ENCODE measurements around the gene HMGB2.

HMGB2 gene

DNA sequence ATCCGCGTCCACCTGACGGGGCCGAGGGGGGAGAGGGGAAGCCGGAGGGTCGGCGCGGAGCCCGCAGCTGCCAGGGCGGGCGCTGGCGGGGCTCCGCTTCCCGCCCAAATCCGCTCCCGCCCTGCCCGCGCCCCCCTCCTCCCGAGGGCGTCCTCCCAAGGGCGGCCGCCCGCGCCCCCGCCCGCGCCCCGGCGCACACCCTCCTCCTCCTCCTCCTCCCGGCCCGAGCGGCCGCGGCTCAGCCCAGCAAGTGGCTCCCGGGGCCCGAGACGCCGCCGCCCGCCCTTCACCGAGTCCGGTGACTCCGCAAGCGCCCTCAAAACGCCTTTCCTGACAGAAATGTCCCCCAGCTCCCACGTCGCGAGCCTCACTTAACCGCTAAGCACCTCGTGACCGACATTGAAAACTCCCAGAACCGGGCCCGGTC, 487 bp downstream of the HMGB2 start:
- peak; percentile 24 to 37 for DNase-seq

DNA sequence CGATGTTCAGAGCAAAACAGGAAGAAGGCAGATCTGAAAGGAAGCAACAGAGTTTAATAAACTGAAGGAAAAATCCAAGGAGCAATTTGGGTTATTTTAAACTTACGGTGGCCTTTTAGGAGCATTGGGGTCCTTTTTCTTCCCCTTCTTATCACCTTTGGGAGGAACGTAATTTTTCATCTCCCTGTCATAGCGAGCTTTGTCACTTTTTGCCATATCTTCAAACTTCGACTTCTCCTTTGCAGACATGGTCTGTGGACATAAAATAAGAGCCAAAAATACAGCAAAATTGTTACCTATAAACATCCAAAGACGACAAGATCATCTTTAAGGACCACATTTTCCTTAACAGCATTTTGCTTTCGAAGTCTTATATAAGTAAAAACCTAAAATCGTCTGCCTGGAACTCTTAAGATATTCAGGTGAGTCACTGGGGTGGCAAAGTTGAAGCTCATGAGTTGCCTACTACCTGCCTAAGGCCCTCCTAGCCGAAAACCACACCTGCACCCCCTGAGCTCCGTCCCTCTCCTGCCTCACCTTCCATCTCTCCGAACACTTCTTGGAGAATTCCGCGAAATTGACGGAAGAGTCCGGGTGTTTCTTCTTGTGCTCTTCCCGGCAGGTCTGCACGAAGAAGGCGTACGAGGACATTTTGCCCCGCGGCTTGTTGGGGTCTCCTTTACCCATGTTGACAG, 1.0 kb downstream of the HMGB2 start:
- DNase-seq, result peak in 1 of 2 experiments; percentile 16

DNA sequence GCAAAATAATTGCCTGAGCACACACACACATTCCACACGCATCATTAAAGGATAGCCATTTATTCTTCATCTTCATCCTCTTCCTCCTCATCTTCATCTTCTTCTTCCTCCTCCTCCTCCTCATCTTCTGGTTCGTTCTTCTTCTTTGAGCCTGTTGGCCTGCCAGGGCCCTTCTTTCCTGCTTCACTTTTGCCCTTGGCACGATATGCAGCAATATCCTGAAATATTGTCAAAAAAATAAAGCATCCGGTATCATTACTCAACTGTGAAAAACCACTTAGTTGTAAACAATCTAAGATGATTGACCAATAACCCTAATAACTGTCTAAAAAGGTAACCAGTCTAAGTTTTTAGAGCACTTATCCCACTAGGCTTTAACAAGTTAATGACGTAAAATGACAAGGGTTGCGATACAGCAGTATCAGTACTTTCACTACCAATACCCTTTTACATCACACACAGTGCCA, 2.1 kb downstream of the HMGB2 start:
- no peak for DNase-seq

DNA sequence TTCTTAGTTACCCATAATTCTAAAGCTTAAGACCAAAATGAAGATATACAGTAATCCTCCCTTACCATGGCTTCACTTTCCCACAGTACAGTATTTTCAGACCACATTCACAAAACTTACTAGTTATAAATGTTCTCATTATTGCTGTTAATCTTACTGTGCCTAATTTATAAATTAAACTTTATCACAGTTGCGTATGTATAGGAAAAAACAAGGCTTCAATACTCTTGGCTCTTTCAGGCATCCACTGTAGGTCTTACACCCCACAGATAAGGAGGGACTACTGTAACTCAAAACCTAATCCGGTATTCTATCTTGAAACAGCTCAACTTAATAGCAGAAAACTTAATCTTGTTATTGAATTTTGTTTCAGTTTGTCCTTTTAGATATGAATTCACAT, 3.6 kb downstream of the HMGB2 start:
- no peak for DNase-seq

DNA sequence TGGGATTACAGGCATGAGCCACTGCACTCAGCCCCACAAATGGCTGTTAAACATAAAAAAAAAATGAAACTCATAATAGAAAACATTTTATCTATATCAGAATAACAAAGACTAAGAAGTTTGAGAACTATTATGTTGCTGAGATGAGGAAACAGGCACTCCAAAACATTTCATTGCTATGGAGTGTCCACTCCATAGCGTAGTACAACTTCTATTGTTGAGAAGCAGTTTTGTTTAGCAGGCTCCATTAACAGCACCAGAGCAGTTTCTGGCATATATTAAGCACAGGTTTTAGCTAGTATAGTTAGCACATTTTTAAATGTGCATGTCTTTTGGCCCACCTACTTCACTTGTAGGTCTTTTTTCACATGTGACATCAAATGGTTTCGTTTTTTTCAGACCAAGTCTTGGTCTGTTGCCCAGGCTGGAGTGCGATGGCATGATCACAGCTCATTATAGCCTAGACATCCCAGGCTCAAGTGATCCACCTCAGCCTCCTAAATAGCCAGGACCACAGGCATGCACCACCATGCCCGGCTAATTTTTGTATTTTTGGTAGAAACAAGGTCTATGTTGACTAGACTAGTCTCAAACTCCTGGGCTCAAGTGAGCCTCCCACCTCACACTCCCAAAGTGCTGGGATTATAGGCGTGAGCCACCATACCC, 5.8 kb downstream of the HMGB2 start:
- no peak for DNase-seq

DNA sequence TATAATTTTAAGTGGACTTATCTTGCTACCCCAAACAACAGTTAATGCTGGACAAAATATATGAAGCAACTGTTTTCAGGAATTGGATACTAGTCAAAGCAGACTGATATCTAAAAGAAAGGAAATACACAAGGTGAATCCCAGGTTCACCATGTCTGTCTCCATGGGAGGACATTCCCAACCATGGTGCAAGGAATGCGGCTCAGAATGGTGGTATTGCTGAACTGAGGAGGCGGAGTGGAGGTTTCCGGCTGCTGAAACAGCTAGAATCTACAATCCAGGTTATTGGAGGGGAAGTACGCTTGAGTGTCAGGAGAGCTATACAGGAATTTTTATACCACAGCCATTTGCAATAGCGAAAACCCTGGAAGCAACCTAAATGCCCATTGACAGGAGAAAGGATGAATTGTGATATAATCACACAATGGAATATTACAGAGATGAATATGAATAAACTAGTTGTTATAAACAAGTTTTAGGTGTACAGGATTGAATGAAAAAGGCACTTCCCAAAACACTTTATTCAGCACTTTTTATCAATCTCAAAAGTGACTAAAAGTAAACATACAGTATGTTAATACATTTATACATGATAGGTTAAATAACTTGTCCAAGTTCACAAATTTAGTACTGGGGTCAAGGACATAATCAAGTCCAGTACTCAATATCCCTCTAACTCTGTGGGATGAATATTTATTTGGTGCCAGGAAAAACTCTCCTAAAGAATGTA, 9.0 kb downstream of the HMGB2 start:
- no peak for DNase-seq

DNA sequence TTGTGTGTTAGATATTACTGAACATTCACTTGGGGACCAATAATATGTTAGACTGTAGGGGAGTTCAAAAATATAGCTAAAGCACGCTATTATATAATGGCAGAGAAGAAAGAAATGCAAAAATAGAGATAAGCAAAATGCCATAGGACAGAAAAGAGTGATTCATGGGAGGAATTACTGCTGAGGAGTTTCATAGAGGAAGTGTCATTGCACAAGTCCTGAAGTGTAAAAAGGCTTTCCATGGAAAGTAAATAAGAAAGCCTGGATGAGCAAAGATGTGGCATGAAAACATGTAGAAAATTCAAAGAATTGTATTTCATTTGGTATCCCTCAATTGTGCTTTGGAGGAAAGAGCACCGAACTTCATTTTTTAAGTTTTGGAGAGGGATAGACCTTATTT, 14.5 kb downstream of the HMGB2 start:
- DNase-seq, result no peak

DNA sequence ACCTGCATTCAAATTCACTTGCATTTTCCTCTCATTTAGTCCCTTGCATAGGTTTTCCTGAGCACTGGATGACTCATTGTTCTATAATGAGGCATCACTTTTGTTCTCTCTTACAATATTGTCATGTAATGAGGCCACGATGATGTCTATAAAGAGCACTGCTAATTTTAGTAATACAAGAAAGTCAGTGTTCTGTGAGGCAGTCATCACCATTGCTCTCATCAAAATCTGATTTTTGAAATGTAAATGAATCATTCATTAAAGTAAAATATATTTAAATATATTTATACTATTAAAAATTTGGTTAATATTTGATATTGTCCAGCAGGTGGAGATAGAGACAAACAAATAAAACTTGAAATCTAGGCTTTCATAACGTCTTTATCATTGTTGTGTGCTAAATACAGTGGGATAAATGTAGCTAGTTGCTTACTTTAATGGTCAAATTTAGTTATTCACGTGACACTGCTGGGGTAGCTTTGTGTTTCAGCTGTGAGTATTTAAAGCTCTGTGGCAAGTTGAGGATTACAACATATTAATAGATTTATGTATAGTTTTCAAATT, 15.4 kb downstream of the HMGB2 start:
- DNase-seq, result no peak

DNA sequence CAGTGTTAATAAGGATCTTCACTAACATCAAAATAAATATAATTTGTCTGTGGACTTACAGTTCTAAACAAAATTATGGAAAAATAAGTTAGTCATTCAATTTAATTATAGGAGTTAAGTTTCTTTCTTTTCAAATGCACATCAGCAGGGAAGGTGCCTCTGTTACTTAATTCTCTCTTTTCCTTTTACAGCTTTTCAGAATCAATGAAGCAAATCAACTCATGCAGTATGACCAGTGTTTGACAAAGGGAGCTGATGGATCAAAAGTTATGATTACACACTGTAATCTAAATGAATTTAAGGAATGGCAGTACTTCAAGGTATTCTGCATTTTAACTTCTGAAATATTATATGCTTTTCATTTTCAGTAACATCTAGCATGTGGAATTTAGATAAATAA, 15.9 kb downstream of the HMGB2 start:
- DNase-seq, result no peak

DNA sequence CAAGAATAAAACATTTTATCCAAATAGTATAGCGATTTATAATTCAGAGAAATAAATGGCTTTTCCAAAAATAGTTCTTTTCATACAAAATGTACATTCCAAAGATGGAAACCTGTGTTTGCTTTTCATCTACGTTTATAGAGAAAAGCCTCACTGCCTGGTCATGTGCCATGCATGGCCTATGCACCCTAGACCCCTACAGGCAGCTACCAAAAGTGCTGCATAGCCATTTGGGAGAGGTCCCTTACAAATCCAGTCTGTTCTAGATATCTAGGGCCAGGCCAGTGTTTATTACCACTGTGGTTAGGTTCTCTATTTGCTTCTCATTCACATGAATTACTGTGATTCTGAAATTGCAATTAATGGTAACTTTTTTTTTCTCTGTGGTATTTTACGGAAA, 17.2 kb downstream of the HMGB2 start:
- DNase-seq, result no peak

DNA sequence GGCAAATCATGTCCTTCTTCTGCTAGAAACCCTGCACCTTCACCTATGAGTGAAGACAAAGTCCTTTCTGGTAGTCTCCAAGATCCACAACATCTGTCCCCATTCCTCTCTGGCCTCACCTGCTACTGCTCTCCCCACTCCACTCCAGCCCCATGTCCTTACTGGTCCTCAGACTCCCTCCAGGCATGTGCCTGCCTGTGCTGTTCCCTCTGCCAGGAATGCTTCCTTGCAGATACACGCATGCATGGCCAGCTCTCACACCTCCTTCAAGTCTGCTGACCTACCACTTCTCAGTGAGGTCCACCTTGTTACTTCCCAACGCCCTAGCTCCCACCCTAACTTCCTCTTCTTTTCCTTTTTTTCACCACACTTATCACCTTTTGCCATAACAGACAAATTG, 18.1 kb downstream of the HMGB2 start:
- DNase-seq, result no peak

DNA sequence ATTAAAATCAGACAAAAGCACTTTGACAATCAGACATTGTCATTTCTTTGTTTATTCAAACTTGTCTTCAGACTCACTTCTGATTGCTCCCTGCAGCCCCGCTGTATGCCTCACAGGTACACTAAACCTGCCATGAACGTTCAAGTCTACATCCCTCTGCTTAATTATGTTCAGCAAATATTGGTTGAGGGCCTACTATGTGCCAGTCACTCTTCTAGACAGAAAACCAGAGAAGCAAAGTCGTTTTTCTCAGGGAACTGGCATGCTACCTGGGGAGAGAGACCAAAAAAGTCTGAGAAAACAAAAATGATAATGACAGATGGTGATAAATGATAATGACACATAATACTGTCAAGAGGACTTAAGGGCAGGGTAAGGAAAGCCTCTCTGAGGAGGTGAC, 19.4 kb downstream of the HMGB2 start:
- no peak for DNase-seq

DNA sequence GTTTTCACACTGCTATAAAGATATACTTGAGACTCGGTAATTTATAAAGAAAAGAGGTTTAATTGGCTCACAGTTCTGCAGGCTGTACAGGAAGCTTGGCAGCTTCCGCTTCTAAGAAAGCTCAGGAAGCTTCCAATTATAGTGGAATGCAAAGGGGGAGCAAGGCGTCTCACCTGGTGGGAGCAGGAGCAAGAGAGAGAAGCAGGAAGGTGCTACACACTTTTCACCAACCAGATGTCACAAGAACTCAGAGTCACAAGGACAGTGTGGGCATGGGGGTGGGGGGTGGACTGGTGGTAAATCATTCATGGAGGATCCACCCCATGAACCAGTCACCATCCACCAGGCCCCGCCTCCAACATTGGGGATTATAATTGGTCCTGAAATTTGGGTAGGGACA, 22.8 kb downstream of the HMGB2 start:
- DNase-seq, result no peak

DNA sequence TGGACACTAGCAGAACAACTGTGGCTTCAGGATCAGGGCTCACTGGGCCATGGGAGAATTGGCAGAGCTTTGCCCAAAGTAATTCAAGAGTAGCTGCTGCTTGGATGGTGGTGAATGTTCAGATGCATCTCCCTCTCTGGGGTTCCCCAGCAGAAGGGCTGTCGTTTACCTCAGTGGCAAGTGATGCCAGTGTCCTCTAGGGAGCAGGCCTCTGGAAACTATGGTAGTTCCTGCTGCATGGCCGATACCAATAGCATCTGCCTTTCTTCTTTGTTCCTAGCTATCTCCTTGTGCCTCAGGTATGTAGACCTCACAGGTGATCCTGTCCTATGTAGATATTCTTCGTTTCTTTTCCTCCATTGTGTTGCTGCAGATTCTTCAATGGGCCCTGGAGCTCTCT, 26.4 kb downstream of the HMGB2 start:
- no peak for DNase-seq

DNA sequence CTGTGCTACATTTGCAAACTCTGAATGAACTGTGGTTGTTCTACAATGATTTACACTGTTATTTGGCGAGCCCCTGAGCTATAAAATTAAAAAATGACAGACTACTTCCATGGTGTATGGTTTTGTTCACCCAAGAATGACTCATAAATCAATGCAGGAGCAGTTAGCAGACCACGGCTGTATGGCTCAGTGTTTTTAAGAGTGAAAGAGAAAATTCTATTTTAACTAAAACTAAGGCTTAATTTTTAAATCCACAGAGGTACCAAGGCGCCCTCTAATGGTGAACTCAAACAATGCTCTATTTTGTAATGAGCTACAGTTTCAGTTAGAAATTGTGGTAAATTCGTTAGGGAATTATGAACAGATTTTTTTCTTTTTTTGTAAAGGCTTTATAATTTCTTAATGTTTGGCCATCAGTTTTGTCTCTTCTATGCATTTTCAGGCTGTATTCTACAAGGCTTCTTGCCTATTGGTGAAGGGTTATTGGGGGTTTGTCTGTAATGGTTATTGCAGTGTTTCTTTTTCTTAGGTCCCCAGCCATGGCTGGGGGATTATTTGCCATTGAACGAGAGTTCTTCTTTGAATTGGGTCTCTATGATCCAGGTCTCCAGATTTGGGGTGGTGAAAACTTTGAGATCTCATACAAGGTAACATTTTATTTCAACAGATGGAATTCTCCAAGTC, 32.5 kb downstream of the HMGB2 start:
- DNase-seq, result no peak

DNA sequence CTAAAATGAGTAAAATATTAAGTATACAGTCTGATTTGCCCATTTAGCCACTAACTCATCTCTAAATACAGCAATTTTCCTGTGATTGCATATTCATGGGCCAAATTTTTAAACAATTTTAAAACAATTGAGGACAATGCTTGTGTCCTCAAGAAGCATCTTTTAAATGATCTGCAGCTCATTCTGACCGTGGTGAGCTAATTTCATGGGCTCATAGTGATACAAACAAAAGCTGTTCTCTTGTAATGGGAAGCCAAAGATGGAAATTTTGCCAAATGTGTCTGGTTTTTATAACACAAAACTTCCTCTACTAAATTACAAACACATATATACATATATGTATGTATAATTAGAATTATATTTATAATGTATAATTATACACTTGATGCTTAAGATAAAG, 39.7 kb downstream of the HMGB2 start:
- no peak for DNase-seq

DNA sequence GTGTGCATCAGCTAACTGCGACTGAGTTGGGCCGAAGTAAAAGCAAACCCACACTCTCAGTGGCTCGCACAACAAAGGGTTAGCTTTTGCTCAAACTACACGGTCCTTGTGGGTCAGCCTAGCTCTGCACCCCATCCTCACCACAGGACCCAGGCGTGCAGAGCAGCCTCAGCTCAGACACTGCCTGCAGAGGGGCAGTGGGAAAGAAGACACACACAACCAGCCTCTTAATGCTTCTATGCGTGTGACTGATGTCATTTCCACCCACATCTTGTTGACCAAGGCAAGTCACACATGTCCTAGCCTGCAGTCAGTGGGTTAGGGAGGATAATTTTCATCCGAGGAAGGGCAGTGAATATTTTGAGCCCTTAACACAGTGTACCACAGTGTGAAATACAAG, 40.5 kb downstream of the HMGB2 start:
- no peak for DNase-seq

DNA sequence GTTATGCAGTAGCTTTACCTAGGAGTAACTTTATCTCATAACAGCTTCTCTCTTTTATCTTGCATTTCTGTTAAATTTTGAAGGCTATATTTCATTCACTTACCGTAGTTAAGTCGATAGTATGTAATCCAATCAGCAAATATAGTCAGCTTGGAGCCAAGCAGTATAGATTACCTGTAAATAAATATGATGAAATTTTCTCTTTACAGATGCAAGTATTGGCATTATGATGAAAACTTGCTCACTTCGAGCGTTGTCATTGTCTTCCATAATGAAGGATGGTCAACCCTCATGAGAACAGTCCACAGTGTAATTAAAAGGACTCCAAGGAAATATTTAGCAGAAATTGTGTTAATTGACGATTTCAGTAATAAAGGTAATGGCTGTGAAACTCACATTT, 42.3 kb downstream of the HMGB2 start:
- DNase-seq, result no peak

DNA sequence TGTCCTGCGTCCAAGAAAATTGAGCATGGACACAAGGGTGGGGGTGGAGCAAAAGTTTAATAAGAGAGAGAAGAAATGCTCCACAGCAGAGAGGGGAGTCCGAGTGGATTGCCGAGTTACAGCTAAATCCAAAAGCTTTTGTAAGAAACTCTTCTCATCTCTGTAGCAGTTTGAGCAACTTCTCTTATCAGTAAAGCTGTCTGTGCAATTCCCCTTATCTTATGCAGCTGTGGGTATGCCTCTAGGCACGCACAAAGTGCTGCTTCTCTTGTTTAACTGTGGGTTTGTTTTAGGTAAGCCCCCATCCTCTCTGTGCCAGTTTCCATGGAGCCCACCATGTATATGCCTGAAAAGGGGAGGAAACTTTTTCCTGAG, 44.8 kb downstream of the HMGB2 start:
- DNase-seq, result no peak

DNA sequence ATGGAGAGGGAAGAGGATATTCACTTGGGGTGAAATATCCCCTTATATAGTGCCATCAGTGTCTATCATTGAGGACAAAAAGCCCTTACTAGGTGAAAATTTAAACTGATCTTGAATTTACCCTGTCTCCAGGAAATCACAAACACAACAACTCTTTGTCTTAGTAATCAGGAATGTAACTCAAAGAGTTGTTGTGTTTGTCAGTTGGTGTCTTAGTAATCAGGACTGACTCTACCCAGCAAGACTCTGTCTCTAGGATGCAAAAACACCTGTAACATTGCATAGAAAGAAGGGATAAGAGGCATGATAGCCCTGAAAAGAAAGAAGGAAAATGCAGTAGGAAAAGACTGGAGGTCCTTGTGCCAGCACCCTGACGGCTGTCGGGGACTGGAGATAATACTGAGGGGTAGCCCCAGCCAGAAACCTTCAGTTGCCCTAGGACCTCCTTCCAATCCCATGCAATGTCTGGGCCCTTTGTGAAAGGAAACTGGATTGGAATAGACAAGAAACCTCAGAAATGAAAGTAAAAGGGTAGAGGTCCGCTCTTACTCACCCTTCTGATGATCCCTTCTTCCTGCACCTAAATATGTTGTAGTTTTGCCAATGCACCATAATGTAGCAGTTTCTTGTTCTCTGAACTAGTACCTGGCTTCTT, 45.3 kb downstream of the HMGB2 start:
- DNase-seq, result no peak

DNA sequence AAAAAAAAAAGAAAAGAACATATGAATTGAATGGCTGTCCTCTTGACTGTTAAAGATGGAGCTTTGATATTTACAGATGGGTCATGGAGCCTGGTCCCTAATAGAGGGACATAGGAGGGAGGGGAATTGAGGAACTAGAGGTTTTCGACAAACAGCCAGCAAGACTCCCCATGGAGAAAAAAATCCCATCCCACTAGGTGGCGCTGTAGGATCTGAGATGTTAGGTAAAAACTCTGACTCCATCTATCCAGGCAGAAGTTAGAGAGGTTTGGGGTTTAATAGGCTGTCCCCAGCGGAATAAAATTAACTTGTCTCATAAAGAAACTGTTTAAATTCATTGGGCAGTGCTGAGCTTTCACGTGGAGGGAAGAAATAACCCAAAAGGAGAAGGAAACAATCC, 45.9 kb downstream of the HMGB2 start:
- DNase-seq, result peak; percentile 50 to 67

DNA sequence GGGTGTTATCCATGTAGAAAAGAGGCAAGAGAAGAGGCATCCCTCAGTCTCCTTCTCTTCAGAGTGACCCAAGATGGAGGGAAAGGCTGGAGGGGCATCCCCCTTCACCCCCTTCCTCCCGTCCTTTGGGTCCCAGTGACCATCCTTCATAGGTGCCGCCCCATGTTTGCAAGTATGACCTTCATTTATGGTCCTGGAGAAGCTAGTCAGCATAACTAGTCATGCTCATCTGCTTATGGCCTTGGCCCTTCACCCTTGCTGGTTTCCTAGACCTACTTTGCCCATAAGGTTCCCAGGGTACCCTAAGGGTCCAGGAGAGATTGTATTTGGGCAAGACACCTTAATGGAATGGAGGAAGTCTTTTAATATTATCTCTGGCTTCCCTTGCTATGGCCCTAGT, 46.7 kb downstream of the HMGB2 start:
- no peak for DNase-seq

DNA sequence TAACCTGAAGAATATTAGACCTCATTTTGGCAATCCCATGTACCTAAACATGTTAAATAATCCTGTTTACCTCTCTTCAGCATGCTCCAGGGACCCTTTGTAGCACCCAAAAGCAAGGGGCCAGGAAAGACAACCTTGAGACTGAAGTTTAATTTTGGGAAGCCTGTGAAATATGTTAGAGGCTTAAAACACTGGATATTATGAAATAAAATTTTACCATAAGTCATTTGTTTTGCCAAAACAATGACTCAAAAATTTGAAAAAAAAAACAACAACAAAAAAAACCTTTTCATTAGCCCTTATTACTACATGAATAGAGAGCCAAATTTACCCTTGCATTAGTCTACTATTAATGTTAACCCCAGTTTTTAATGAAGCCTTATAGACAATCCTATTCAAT, 49.7 kb downstream of the HMGB2 start:
- DNase-seq, result no peak
